NT2/D1 (cell line): Measurements from ENCODE around the gene WDR73.

Source experiments
- YY1 ChIP-seq: IDR thresholded peaks from 2 replicates; pipeline ENCODE4 v1.6.1; 2011; ENCODE audit not compliant: insufficient read length, insufficient read depth
- ZNF274 ChIP-seq: IDR thresholded peaks from 2 replicates; pipeline ENCODE4 v1.6.1; 2011; ENCODE audit warnings: mild to moderate bottlenecking, low read depth, low read length

- TF ChIP-seq ZNF274 (no peak), YY1 (no peak)
Measured at GRCh38 chr15:84649706-84650105, 4.4 kb downstream of the WDR73 start.
